Peyer's patch (tissue), 4 donors: ENCODE data around the gene GPS1.

Experiments
- CTCF ChIP-seq, 6 experiments: fragments of 450-650 bp in 4 of 6; fragments of 200-600 bp in 2 of 6; sonication (generic) in 1 of 6; IDR thresholded peaks; one replicate each; pipeline ENCODE4 v1.5.1; 2017 to 2019; ENCODE audit warnings: antibody characterized with exemption in 6 of 6, mild to moderate bottlenecking in 3 of 6, moderate library complexity in 1 of 6
- POLR2A ChIP-seq, 2 donors: fragments of 450-650 bp; IDR thresholded peaks; one replicate each; pipeline ENCODE4 v1.5.1; 2017; ENCODE audit warnings: antibody characterized with exemption in 2 of 2, mild to moderate bottlenecking in 2 of 2, moderate library complexity in 2 of 2

GRCh38 chr17:82045936-82046484 lies 5.7 kb upstream of the GPS1 start:
- TF ChIP-seq POLR2A (IDR thresholded peaks at IDR 0.05) (no peak), CTCF (IDR thresholded peaks at IDR 0.05) (no peak)
